Measurements from ENCODE around the gene CACNA1S.

GRCh38 chr1:201038186-201038876 is 73.9 kb downstream of the CACNA1S start:
- TF ChIP-seq CTCF (IDR thresholded peaks at IDR 0.05; ENCODE audit: insufficient read depth, low read depth, low read length) (no peak), EZH2 (IDR thresholded peaks at IDR 0.05; ENCODE audit: insufficient read depth, low read length) (no peak)

All from astrocyte (in vitro differentiated cells and primary cell).